ENCODE results near the gene HAUS1.
"Not testable (repeated sequence)": the region's sequence is repeated elsewhere in the genome, so short reads cannot be mapped to it uniquely, and the experiment has no call there.

HAUS1 gene

GRCh38 chr18:46070815-46071652 is 33.2 kb upstream of the HAUS1 start:
- Histone ChIP-seq H3K36me3 (ENCODE audit: control insufficient read depth, low read depth, low read length) (no peaks in the 10 kb centered on the region), H3K27me3 (ENCODE audit: control insufficient read depth, insufficient read depth, low read length) (peaks cover 34% of the 10 kb centered on the region), H3K4me3 (ENCODE audit: low read length) (peak overlapping the region; percentile 69), H3K27ac (ENCODE audit: low read length) (no peak overlapping the region), H3K9me3 (ENCODE audit: control insufficient read depth, low read depth, low read length) (no peaks in the 10 kb centered on the region), H3K4me1 (ENCODE audit: control insufficient read depth, low read depth, low read length) (no peaks in the 10 kb centered on the region), H3K9ac (ENCODE audit: low read length) (no peak overlapping the region)

DNA sequence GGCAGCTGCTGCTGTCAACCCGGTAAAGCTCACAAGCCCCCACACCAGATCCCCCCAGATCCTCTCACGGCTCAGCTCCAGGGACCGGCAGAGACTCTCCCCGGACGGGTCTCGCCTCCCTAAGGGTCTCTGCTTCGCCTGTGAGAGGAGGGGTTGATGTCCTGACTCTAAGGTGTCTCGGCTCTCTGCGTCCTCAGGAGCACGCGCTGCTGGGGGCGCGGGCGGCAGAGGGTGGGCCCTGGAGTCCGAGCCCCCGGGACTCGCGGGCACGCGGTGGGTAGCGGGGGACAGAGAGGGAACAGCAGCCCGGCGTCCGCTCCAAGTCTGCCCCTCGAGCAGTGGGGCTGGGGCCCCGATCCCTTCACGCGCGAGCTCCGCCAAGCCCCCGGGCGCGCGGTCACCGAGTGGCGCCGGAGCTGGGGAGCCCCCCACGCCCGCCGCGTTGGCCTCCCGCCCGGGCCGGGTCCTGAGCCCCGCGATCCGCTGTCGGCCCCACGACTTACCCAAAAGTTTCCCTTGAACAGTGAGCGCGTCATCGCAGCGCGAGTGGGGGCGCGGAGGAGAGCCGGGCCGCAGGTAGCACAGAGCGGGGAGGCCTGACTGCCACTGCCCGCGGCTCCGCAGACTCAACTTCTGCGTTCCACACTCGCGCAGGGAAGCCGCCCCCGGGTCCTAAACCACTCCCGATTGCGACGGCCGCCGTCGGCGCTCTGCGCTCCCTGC is 32.4 kb upstream of the HAUS1 start, which contains the start of gene PSTPIP2:
Gene PSTPIP2 (minus strand): TSS at position 608 of the 723 bp plus-strand sequence. CDS start 72 bp downstream, at position 536.
- H3K4me3 ChIP-seq (ENCODE audit: low read length): peak within 1 kb of the TSS; percentile 69
- H3K27me3 ChIP-seq (ENCODE audit: control insufficient read depth, insufficient read depth, low read length): peaks cover 34% of the 10 kb centered on the region
- no peak within 1 kb of the TSS for H3K27ac ChIP-seq (ENCODE audit: low read length)
- no peaks in the 10 kb centered on the region for H3K4me1 ChIP-seq (ENCODE audit: control insufficient read depth, low read depth, low read length)
- no peaks in the 10 kb centered on the region for H3K36me3 ChIP-seq (ENCODE audit: control insufficient read depth, low read depth, low read length)
- peak within 1 kb of the TSS; percentile 50 for H3K9ac ChIP-seq (ENCODE audit: low read length)
- H3K9me3 ChIP-seq (ENCODE audit: control insufficient read depth, low read depth, low read length): no peaks in the 10 kb centered on the region

- Histone ChIP-seq H3K36me3 (ENCODE audit: control insufficient read depth, low read depth, low read length) (no peaks in the 10 kb centered on the region), H3K27ac (ENCODE audit: low read length) (no peak overlapping the region), H3K4me1 (ENCODE audit: control insufficient read depth, low read depth, low read length) (no peaks in the 10 kb centered on the region), H3K27me3 (ENCODE audit: control insufficient read depth, insufficient read depth, low read length) (peaks cover 34% of the 10 kb centered on the region), H3K9me3 (ENCODE audit: control insufficient read depth, low read depth, low read length) (no peaks in the 10 kb centered on the region), H3K9ac (ENCODE audit: low read length) (no peak overlapping the region), H3K4me3 (ENCODE audit: low read length) (peak overlapping the region; percentile 69)
Observed at GRCh38 chr18:46072376-46072867, 31.8 kb upstream of the HAUS1 start.

- Histone ChIP-seq H3K4me3 (ENCODE audit: low read length) (no peak overlapping the region), H3K27me3 (ENCODE audit: control insufficient read depth, insufficient read depth, low read length) (peaks cover 34% of the 10 kb centered on the region), H3K4me1 (ENCODE audit: control insufficient read depth, low read depth, low read length) (no peaks in the 10 kb centered on the region), H3K9me3 (ENCODE audit: control insufficient read depth, low read depth, low read length) (no peaks in the 10 kb centered on the region), H3K36me3 (ENCODE audit: control insufficient read depth, low read depth, low read length) (no peaks in the 10 kb centered on the region), H3K9ac (ENCODE audit: low read length) (no peak overlapping the region), H3K27ac (ENCODE audit: low read length) (no peak overlapping the region)
Observed at GRCh38 chr18:46072959-46073358, 31.2 kb upstream of the HAUS1 start.

GRCh38 chr18:46073474-46074331 is 30.5 kb upstream of the HAUS1 start:
- H3K27me3 ChIP-seq (ENCODE audit: control insufficient read depth, insufficient read depth, low read length): peaks cover 34% of the 10 kb centered on the region
- no peaks in the 10 kb centered on the region for H3K4me1 ChIP-seq (ENCODE audit: control insufficient read depth, low read depth, low read length)
- peaks cover under 1% of the 10 kb centered on the region for H3K36me3 ChIP-seq (ENCODE audit: control insufficient read depth, low read depth, low read length)
- H3K27ac ChIP-seq (ENCODE audit: low read length): no peak overlapping the region
- no peaks in the 10 kb centered on the region for H3K9me3 ChIP-seq (ENCODE audit: control insufficient read depth, low read depth, low read length)
- H3K4me3 ChIP-seq (ENCODE audit: low read length): no peak overlapping the region
- H3K9ac ChIP-seq (ENCODE audit: low read length): no peak overlapping the region

DNA sequence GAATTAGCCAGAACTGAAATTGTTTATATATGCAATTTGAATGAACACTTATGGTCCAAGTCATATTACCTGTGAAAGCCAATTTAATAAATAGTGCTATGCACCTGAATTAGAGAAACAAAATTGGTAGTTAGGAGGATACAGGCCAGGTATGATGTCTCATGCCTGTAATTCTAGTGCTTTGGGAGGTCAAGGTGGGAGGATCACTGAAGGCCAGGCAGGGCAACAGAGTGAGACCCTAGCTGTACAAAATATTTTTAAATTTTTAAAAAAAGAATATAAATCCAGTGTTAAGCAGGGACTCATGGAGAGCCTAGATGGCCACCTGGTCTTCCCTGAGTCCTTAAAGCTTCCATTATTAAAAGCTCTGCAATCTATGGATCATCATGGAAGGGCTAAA is 24.8 kb upstream of the HAUS1 start:
- Histone ChIP-seq H3K27me3 (ENCODE audit: control insufficient read depth, insufficient read depth, low read length) (no peaks in the 10 kb centered on the region), H3K36me3 (ENCODE audit: control insufficient read depth, low read depth, low read length) (peaks cover 46% of the 10 kb centered on the region), H3K9me3 (ENCODE audit: control insufficient read depth, low read depth, low read length) (no peaks in the 10 kb centered on the region), H3K27ac (ENCODE audit: low read length) (no peak overlapping the region), H3K4me3 (ENCODE audit: low read length) (no peak overlapping the region), H3K9ac (ENCODE audit: low read length) (no peak overlapping the region), H3K4me1 (ENCODE audit: control insufficient read depth, low read depth, low read length) (no peaks in the 10 kb centered on the region)

GRCh38 chr18:46080156-46080555 is 24.0 kb upstream of the HAUS1 start:
- Histone ChIP-seq H3K27ac (ENCODE audit: low read length) (no peak overlapping the region), H3K4me1 (ENCODE audit: control insufficient read depth, low read depth, low read length) (no peaks in the 10 kb centered on the region), H3K27me3 (ENCODE audit: control insufficient read depth, insufficient read depth, low read length) (no peaks in the 10 kb centered on the region), H3K9me3 (ENCODE audit: control insufficient read depth, low read depth, low read length) (no peaks in the 10 kb centered on the region), H3K4me3 (ENCODE audit: low read length) (no peak overlapping the region), H3K36me3 (ENCODE audit: control insufficient read depth, low read depth, low read length) (peaks cover 55% of the 10 kb centered on the region), H3K9ac (ENCODE audit: low read length) (no peak overlapping the region)

GRCh38 chr18:46084431-46084830 is 19.8 kb upstream of the HAUS1 start:
- Histone ChIP-seq H3K9ac (ENCODE audit: low read length) (no peak overlapping the region), H3K27ac (ENCODE audit: low read length) (no peak overlapping the region), H3K27me3 (ENCODE audit: control insufficient read depth, insufficient read depth, low read length) (no peaks in the 10 kb centered on the region), H3K36me3 (ENCODE audit: control insufficient read depth, low read depth, low read length) (peaks cover 92% of the 10 kb centered on the region), H3K4me3 (ENCODE audit: low read length) (no peak overlapping the region), H3K9me3 (ENCODE audit: control insufficient read depth, low read depth, low read length) (no peaks in the 10 kb centered on the region), H3K4me1 (ENCODE audit: control insufficient read depth, low read depth, low read length) (no peaks in the 10 kb centered on the region)

- H3K4me3 ChIP-seq (ENCODE audit: low read length); H3K9ac ChIP-seq (ENCODE audit: low read length); H3K27me3 ChIP-seq (ENCODE audit: control insufficient read depth, insufficient read depth, low read length); H3K4me1 ChIP-seq (ENCODE audit: control insufficient read depth, low read depth, low read length); H3K27ac ChIP-seq (ENCODE audit: low read length); H3K9me3 ChIP-seq (ENCODE audit: control insufficient read depth, low read depth, low read length): not testable (repeated sequence)
- H3K36me3 ChIP-seq (ENCODE audit: control insufficient read depth, low read depth, low read length): peaks cover 98% of the 10 kb centered on the region
Observed at GRCh38 chr18:46088501-46088900, 15.7 kb upstream of the HAUS1 start.

DNA sequence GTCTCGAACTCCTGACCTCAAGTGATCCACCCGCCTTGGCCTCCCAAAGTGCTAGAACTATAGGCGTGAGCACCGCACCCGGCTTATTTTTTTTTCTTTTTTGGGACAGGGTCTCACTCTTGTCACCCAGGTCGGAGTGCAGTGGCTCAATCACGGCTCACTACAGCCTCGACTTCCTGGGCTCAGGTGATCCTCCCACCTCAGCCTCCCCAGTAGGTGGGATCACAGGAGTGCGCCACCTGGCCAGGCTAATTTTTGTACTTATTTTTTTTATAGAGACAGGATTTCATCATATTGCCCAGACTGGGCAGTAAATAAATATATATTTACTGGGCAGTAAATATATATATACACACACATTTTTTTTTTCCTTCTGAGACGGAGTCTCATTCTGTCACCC is 8.7 kb upstream of the HAUS1 start:
- Histone ChIP-seq H3K4me1 (ENCODE audit: control insufficient read depth, low read depth, low read length) (peaks cover 7% of the 10 kb centered on the region), H3K27ac (ENCODE audit: low read length) (no peak overlapping the region), H3K4me3 (ENCODE audit: low read length) (no peak overlapping the region), H3K36me3 (ENCODE audit: control insufficient read depth, low read depth, low read length) (peaks cover 42% of the 10 kb centered on the region), H3K27me3 (ENCODE audit: control insufficient read depth, insufficient read depth, low read length) (no peaks in the 10 kb centered on the region), H3K9me3 (ENCODE audit: control insufficient read depth, low read depth, low read length) (no peaks in the 10 kb centered on the region), H3K9ac (ENCODE audit: low read length) (no peak overlapping the region)

GRCh38 chr18:46096651-46097300 is 7.4 kb upstream of the HAUS1 start:
- Histone ChIP-seq H3K27ac (ENCODE audit: low read length) (no peak overlapping the region), H3K36me3 (ENCODE audit: control insufficient read depth, low read depth, low read length) (peaks cover 30% of the 10 kb centered on the region), H3K4me1 (ENCODE audit: control insufficient read depth, low read depth, low read length) (peaks cover 7% of the 10 kb centered on the region), H3K9ac (ENCODE audit: low read length) (peak overlapping the region; percentile 87), H3K27me3 (ENCODE audit: control insufficient read depth, insufficient read depth, low read length) (no peaks in the 10 kb centered on the region), H3K9me3 (ENCODE audit: control insufficient read depth, low read depth, low read length) (no peaks in the 10 kb centered on the region), H3K4me3 (ENCODE audit: low read length) (peak overlapping the region; percentile 90)
